ENCODE measurements around the gene HECTD2.

DNA sequence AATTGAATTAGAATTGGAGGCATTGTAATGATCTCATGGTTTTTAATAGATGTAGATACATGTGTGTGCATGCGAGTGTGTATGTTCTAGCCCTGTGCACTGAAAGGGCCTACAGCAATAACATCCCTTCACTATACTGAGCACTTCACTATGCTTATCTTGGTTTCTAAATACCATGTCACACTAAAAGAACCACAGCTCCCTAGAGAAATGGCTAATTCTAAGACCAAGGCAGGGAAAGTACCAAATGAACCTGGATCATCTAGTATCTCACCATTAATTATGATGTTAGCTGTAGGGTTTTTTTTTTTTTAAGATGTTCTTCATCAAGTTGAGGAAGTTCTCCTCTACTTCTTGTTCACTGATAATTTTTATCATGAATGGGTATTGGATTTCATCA lies 55.1 kb downstream of the HECTD2 start:
- TF ChIP-seq, protein P1, sequence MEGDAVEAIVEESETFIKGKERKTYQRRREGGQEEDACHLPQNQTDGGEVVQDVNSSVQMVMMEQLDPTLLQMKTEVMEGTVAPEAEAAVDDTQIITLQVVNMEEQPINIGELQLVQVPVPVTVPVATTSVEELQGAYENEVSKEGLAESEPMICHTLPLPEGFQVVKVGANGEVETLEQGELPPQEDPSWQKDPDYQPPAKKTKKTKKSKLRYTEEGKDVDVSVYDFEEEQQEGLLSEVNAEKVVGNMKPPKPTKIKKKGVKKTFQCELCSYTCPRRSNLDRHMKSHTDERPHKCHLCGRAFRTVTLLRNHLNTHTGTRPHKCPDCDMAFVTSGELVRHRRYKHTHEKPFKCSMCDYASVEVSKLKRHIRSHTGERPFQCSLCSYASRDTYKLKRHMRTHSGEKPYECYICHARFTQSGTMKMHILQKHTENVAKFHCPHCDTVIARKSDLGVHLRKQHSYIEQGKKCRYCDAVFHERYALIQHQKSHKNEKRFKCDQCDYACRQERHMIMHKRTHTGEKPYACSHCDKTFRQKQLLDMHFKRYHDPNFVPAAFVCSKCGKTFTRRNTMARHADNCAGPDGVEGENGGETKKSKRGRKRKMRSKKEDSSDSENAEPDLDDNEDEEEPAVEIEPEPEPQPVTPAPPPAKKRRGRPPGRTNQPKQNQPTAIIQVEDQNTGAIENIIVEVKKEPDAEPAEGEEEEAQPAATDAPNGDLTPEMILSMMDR (IDR thresholded peaks at IDR 0.05; ENCODE audit: low read depth, low read length) = no peak
- TF ChIP-seq EZH2phosphoT487 (IDR thresholded peaks at IDR 0.05; ENCODE audit: low read depth) = no peak
